ENCODE measurements around the gene SLC26A9.

Gene SLC26A9, protein sequence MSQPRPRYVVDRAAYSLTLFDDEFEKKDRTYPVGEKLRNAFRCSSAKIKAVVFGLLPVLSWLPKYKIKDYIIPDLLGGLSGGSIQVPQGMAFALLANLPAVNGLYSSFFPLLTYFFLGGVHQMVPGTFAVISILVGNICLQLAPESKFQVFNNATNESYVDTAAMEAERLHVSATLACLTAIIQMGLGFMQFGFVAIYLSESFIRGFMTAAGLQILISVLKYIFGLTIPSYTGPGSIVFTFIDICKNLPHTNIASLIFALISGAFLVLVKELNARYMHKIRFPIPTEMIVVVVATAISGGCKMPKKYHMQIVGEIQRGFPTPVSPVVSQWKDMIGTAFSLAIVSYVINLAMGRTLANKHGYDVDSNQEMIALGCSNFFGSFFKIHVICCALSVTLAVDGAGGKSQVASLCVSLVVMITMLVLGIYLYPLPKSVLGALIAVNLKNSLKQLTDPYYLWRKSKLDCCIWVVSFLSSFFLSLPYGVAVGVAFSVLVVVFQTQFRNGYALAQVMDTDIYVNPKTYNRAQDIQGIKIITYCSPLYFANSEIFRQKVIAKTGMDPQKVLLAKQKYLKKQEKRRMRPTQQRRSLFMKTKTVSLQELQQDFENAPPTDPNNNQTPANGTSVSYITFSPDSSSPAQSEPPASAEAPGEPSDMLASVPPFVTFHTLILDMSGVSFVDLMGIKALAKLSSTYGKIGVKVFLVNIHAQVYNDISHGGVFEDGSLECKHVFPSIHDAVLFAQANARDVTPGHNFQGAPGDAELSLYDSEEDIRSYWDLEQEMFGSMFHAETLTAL

DNA sequence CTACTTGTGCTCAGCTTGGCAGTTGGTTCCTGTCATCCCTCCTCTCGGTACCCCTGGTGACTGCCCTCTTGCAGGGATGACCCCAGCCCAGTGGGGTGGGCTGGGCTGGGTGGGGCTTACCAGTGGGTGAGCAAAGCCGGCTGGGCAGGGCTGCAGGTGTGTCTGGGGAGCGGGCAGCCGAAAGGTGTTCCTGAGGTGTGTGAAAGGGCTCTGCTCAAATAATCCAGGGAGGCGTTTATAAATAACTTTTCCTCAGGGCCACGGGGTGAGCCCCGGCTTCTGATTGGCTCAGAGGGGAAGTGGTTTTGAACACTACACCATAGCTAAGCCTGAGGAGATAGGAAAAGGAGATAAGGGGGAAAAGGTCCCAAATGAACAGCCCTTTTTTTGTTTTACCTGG lies at the start of gene SLC26A9:
Gene SLC26A9 (minus strand): TSS at position 212 of the 400 bp plus-strand sequence. CDS start 7,636 bp downstream, outside the sequence.
- no peak for DNase-seq (ENCODE audit: low read depth)
- Histone ChIP-seq H3K27me3 (replicated peaks; ENCODE audit: control insufficient read depth, insufficient read depth, low read length) (peaks cover 46% of the 10 kb centered on the region), H3K36me3 (ENCODE audit: control insufficient read depth, insufficient read depth, low read length, severe bottlenecking) (no peaks in the 10 kb centered on the region), H3K9me3 (ENCODE audit: control insufficient read depth, low read length) (no peaks in the 10 kb centered on the region), H3K9ac (ENCODE audit: low read length) (no peak within 1 kb of the TSS), H3K4me3 (ENCODE audit: low read length) (no peak within 1 kb of the TSS), H3K4me1 (ENCODE audit: control insufficient read depth, insufficient read depth, low read length) (no peaks in the 10 kb centered on the region)

DNA sequence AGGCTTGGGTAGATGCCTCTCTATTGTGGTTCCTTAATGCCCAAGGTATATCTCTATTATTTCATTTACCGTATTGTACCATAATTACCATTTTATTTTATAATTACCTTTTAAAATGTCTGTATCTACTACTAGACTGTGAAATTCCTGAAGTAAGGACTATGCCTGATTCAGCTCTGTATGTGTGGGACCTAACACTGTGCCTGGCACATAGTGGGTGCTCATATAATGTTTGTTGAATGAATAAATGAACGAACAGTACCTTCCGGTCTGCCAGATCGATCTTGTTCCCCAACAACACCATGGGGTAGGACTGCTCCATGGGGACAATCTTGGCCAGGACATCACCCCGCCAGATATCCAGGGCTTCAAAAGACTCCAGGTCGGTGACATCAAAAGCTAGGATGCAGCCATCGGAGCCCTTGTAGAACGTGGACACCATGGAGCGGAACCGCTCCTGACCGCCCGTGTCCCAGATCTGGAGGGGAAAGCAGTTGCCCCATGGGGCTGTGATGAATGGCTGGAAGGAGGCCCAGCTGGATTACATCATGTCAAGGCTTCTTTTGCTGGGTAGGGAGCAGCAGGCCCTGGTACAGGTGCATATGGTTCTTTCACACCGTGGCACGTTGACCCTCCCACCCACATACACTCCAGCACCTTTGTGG lies 49.1 kb upstream of the SLC26A9 start:
- Histone ChIP-seq H3K36me3 (ENCODE audit: control insufficient read depth, insufficient read depth, low read length, severe bottlenecking) (peaks cover 19% of the 10 kb centered on the region), H3K4me3 (ENCODE audit: low read length) (no peak overlapping the region), H3K9ac (ENCODE audit: low read length) (no peak overlapping the region), H3K4me1 (ENCODE audit: control insufficient read depth, insufficient read depth, low read length) (no peaks in the 10 kb centered on the region), H3K9me3 (ENCODE audit: control insufficient read depth, low read length) (no peaks in the 10 kb centered on the region), H3K27me3 (replicated peaks; ENCODE audit: control insufficient read depth, insufficient read depth, low read length) (no peaks in the 10 kb centered on the region)
- DNase-seq (ENCODE audit: low read depth) = no peak

DNA sequence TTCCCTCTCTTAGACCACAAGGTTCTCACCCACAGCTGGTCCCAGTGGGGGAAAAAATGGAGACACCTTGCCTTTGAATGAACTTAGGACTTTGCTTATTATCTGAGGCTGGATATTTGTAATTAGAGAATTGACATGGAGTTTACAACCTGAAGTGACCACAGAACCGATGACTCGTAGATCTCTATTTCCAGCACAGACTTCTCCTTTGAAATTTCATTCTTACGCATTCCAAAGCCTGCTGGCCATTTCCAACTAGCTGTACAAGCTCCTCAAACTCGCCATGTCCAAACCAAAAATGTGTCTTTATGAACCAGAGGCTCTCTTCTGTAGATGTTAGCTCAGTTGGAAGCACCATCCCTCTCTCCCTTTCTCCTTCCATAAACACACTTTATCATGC lies 48.0 kb upstream of the SLC26A9 start:
- Histone ChIP-seq H3K9ac (ENCODE audit: low read length) (no peak overlapping the region), H3K27me3 (replicated peaks; ENCODE audit: control insufficient read depth, insufficient read depth, low read length) (no peaks in the 10 kb centered on the region), H3K36me3 (ENCODE audit: control insufficient read depth, insufficient read depth, low read length, severe bottlenecking) (peaks cover 19% of the 10 kb centered on the region), H3K4me3 (ENCODE audit: low read length) (no peak overlapping the region), H3K4me1 (ENCODE audit: control insufficient read depth, insufficient read depth, low read length) (peaks cover 4% of the 10 kb centered on the region), H3K9me3 (ENCODE audit: control insufficient read depth, low read length) (no peaks in the 10 kb centered on the region)
- DNase-seq (ENCODE audit: low read depth) = peak; percentile 30

DNA sequence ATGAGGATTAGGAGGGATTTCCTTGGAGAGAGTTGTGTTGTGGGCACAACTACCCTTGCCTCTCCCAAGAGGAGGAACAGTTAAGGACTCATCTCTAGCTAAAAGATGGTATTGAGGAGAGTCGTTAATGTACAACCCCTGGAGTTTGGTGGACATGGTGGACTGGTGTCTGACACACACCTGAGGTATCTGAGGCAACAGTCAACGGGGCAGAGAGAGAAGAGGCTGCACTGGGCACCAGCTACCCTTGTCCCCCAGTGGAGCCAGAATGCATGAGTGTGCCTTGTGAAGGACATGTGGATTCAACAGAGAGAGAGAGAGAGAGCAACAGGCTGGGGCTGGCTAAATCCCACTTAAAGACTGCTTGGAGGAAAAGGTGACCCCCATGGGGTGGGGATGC lies 47.0 kb upstream of the SLC26A9 start:
- no peaks in the 10 kb centered on the region for H3K9me3 ChIP-seq (ENCODE audit: control insufficient read depth, low read length)
- H3K9ac ChIP-seq (ENCODE audit: low read length) = no peak overlapping the region
- H3K4me1 ChIP-seq (ENCODE audit: control insufficient read depth, insufficient read depth, low read length) = peaks cover 4% of the 10 kb centered on the region
- no peak overlapping the region for H3K4me3 ChIP-seq (ENCODE audit: low read length)
- H3K36me3 ChIP-seq (ENCODE audit: control insufficient read depth, insufficient read depth, low read length, severe bottlenecking) = peaks cover 19% of the 10 kb centered on the region
- no peak for DNase-seq (ENCODE audit: low read depth)
- H3K27me3 ChIP-seq (replicated peaks; ENCODE audit: control insufficient read depth, insufficient read depth, low read length) = no peaks in the 10 kb centered on the region

DNA sequence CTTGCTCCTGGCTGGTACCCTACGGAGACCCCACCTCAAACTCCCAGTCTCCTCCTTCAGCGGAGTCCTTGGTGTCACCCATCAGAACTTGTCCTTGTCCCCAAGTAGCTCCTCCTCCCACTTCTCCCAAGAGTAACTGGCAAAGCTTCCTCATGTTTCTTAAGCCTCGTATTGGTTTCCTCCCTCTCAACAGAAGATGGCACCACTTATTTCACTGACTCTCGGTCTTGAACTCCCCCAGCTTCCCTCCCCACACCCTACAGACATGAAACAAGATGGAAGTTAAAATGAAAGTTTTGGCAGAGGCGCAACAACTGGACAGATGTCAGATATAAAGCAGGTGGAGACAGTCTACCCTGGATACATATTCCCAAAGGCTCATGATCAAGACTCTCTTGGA lies 46.5 kb upstream of the SLC26A9 start:
- Histone ChIP-seq H3K36me3 (ENCODE audit: control insufficient read depth, insufficient read depth, low read length, severe bottlenecking) (peaks cover 19% of the 10 kb centered on the region), H3K27me3 (replicated peaks; ENCODE audit: control insufficient read depth, insufficient read depth, low read length) (no peaks in the 10 kb centered on the region), H3K4me1 (ENCODE audit: control insufficient read depth, insufficient read depth, low read length) (peaks cover 4% of the 10 kb centered on the region), H3K4me3 (ENCODE audit: low read length) (no peak overlapping the region), H3K9me3 (ENCODE audit: control insufficient read depth, low read length) (no peaks in the 10 kb centered on the region), H3K9ac (ENCODE audit: low read length) (no peak overlapping the region)
- no peak for DNase-seq (ENCODE audit: low read depth)

DNA sequence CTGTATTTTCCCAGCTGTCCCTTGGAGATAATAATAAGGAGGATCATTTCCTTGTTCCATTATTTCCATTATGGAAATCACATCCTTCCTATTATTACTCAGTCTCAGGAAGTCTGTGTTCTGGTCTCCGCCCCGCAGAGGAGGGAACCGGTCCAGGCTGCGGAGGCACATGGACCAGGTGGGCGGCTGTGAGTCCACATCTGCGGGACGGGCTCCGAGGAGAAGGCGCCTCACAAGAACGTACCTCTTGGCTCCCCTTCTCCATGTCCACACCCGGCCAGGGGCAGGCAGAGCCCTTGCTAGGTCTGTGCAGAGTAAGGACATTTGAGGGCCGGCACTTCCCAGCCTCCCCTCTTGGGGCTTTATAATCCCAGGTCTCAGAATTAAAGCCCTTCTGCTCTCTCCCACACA lies 45.3 kb upstream of the SLC26A9 start:
- Histone ChIP-seq H3K27me3 (replicated peaks; ENCODE audit: control insufficient read depth, insufficient read depth, low read length) (no peaks in the 10 kb centered on the region), H3K36me3 (ENCODE audit: control insufficient read depth, insufficient read depth, low read length, severe bottlenecking) (peaks cover 17% of the 10 kb centered on the region), H3K9me3 (ENCODE audit: control insufficient read depth, low read length) (no peaks in the 10 kb centered on the region), H3K4me3 (ENCODE audit: low read length) (no peak overlapping the region), H3K9ac (ENCODE audit: low read length) (no peak overlapping the region), H3K4me1 (ENCODE audit: control insufficient read depth, insufficient read depth, low read length) (peaks cover 4% of the 10 kb centered on the region)
- no peak for DNase-seq (ENCODE audit: low read depth)

DNA sequence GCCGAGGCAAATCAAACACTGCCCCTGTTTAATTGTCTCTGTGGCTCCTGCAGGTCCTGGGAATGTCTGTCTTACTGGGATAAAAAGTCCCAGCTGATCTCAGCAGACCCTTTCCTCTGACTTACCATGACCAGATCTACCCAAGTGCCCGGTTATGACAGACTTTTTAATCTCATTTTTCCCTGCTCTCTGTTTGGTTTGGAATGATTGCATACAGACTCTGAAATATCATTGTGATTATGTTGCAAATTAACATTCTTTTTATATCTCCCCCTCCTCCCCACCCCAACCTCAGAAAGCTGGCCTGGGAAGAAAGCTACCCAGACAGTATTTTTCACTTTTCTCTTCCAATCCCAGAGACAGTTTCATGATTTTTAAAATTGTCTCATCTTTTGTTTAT lies 43.6 kb upstream of the SLC26A9 start:
- no peaks in the 10 kb centered on the region for H3K27me3 ChIP-seq (replicated peaks; ENCODE audit: control insufficient read depth, insufficient read depth, low read length)
- H3K36me3 ChIP-seq (ENCODE audit: control insufficient read depth, insufficient read depth, low read length, severe bottlenecking) = peaks cover 4% of the 10 kb centered on the region
- no peak overlapping the region for H3K4me3 ChIP-seq (ENCODE audit: low read length)
- peak; percentile 38 for DNase-seq (ENCODE audit: low read depth)
- no peak overlapping the region for H3K9ac ChIP-seq (ENCODE audit: low read length)
- H3K4me1 ChIP-seq (ENCODE audit: control insufficient read depth, insufficient read depth, low read length) = peaks cover 4% of the 10 kb centered on the region
- no peaks in the 10 kb centered on the region for H3K9me3 ChIP-seq (ENCODE audit: control insufficient read depth, low read length)

DNA sequence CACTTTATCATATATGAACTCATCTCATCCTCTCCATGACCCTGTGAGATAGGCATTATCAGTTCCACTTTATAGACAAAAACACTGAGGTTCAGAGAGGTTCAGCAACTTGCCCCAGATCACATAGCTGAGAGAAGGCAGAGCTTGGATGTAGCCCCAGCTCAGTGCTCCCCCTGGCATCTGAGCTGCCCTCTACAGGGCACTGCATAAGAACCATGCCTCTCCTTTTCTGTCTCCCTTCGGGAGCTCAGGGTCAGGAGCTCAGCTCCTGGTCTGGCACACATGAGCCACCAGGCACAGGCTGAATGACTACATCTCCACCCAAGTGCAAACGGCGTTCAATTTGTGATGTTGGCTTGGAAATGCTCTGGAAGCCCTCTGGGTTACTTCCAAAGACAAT lies 43.0 kb upstream of the SLC26A9 start:
- H3K9ac ChIP-seq (ENCODE audit: low read length) = no peak overlapping the region
- no peak overlapping the region for H3K4me3 ChIP-seq (ENCODE audit: low read length)
- H3K27me3 ChIP-seq (replicated peaks; ENCODE audit: control insufficient read depth, insufficient read depth, low read length) = no peaks in the 10 kb centered on the region
- peaks cover 4% of the 10 kb centered on the region for H3K4me1 ChIP-seq (ENCODE audit: control insufficient read depth, insufficient read depth, low read length)
- no peaks in the 10 kb centered on the region for H3K9me3 ChIP-seq (ENCODE audit: control insufficient read depth, low read length)
- DNase-seq (ENCODE audit: low read depth) = peak; percentile 8
- H3K36me3 ChIP-seq (ENCODE audit: control insufficient read depth, insufficient read depth, low read length, severe bottlenecking) = no peaks in the 10 kb centered on the region

DNA sequence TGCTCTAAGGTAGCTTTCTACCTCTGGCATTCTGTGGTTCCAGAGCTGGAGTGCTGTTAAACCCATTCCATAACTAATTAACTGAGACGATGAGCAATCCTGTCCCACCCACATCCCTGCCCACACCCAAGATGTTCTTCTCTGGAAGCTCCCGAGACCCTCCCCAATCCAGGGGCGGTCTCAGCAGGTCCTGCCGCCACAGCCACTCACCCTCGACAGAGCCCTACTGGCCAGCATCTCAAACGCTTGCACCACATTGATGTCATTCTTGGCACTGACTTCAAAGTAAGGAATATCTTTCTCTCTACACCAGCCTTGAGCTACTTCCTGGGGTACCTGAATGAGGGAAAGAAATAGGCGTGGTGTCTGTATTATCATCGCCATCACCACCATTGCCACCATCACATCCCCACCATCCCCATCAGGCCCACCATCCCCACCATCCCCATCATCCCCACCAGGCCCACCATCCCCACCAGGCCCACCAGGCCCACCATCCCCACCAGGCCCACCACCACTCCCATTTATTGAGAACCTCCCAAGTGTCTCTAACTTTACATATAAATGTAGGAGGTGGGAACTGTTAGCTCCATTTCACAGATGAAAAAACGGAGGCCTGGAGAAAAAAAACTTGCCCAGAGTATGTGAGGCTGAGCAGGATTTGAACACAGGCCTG lies 42.2 kb upstream of the SLC26A9 start:
- Histone ChIP-seq H3K9me3 (ENCODE audit: control insufficient read depth, low read length) (no peaks in the 10 kb centered on the region), H3K4me3 (ENCODE audit: low read length) (no peak overlapping the region), H3K4me1 (ENCODE audit: control insufficient read depth, insufficient read depth, low read length) (peaks cover 4% of the 10 kb centered on the region), H3K9ac (ENCODE audit: low read length) (no peak overlapping the region), H3K36me3 (ENCODE audit: control insufficient read depth, insufficient read depth, low read length, severe bottlenecking) (no peaks in the 10 kb centered on the region), H3K27me3 (replicated peaks; ENCODE audit: control insufficient read depth, insufficient read depth, low read length) (no peaks in the 10 kb centered on the region)
- DNase-seq (ENCODE audit: low read depth) = no peak

DNA sequence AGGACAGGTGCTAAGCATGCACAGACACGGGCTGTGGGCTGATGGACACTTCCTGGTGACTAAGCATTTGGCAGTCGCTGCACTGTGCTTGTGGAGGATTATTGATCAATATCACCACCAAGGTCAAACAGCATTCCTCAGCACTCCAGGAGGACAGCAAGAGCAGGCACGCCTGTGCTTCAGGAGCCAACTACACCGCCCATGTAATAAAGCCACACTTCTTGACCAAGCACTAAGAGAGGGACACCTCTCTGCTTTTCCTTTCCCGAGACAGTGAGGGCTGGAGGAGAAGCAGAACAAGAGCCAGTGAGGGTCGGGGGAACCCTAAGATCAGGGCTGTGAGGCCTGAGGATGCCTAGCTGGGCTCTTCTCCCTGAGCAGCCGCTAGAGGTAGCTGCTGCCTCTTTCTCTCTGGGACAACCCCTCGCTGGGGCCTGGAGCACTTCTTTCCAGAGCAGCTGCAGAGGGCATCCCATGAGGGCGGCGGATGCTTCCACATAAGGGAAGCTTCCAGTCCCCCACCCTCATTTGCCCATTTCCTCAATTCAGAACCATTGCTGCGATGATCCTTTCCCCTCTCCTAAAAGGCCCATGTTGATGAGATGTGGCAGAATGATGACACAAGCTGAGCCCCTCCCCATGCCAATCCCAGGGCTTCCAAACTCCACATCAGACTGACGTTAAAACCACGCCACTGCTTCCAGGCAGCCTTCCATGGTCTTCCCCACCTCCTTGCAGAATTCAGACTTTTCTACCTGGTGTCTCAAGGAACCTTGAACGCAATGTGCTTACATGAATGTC lies 40.9 kb upstream of the SLC26A9 start:
- no peaks in the 10 kb centered on the region for H3K9me3 ChIP-seq (ENCODE audit: control insufficient read depth, low read length)
- no peak overlapping the region for H3K9ac ChIP-seq (ENCODE audit: low read length)
- H3K4me3 ChIP-seq (ENCODE audit: low read length) = no peak overlapping the region
- DNase-seq (ENCODE audit: low read depth) = peak; percentile 84
- H3K4me1 ChIP-seq (ENCODE audit: control insufficient read depth, insufficient read depth, low read length) = peaks cover 4% of the 10 kb centered on the region
- H3K36me3 ChIP-seq (ENCODE audit: control insufficient read depth, insufficient read depth, low read length, severe bottlenecking) = no peaks in the 10 kb centered on the region
- H3K27me3 ChIP-seq (replicated peaks; ENCODE audit: control insufficient read depth, insufficient read depth, low read length) = no peaks in the 10 kb centered on the region

Data from adipocyte (in vitro differentiated cells).